Ovary (tissue), 3 donors: ENCODE data around the gene TBC1D5.
"Not testable (repeated sequence)": the region's sequence is repeated elsewhere in the genome, so short reads cannot be mapped to it uniquely, and the experiment has no call there.

Experiments used
- POLR2A ChIP-seq: fragments of 450-650 bp; IDR thresholded peaks from one replicate; pipeline ENCODE4 v1.6.1; 2017; ENCODE audit warnings: antibody characterized with exemption, mild to moderate bottlenecking, moderate library complexity
- TF ChIP-seq, protein P1 (sequence below), 3 donors: fragments of 450-650 bp in 2 of 3; fragments of 200-600 bp in 1 of 3; IDR thresholded peaks; one replicate each; pipeline versions ENCODE4 v1.5.1 to v1.8.0; 2016 to 2022; ENCODE audit warnings: antibody characterized with exemption in 3 of 3, mild to moderate bottlenecking in 1 of 3
- donor health status: DM: no; HTN: no; CAD: no.

DNA sequence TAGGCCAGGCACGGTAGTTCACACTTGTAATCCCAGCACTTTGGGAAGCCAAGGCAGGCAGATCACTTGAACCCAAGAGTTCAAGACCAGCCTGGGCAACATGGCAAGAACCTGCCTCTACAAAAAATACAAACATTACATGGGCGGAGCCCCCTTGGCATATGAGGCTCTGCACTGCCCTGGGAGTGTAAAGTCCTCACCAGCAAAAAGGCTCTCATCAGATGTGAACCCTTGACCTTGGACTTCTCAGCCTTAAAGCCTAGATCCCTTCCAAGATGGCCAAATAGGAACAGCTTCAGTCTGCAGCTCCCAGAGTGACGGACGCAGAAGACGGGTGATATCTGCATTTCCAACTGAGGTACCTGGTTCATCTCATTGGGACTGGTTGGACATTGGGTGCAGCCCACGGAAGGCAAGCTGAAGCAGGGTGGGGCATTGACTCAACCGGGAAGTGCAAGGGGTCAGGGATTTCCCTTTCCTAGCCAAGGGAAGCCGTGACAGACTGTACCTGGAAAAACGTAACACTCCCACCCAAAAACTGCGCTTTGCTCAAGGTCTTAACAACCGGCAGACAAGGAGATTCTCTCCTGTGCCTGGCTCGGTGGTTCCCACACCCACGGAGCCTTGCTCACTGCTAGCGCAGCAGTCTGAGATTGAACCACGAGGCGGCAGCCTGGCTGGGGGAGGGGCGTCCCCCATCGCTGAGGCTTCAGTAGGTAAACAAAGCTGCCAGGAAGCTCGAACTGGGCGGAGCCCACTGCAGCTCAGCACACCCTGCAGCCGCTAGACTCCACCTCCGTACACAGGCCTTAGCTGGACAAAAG, 49.4 kb downstream of the TBC1D5 start:
- TF ChIP-seq, protein P1, sequence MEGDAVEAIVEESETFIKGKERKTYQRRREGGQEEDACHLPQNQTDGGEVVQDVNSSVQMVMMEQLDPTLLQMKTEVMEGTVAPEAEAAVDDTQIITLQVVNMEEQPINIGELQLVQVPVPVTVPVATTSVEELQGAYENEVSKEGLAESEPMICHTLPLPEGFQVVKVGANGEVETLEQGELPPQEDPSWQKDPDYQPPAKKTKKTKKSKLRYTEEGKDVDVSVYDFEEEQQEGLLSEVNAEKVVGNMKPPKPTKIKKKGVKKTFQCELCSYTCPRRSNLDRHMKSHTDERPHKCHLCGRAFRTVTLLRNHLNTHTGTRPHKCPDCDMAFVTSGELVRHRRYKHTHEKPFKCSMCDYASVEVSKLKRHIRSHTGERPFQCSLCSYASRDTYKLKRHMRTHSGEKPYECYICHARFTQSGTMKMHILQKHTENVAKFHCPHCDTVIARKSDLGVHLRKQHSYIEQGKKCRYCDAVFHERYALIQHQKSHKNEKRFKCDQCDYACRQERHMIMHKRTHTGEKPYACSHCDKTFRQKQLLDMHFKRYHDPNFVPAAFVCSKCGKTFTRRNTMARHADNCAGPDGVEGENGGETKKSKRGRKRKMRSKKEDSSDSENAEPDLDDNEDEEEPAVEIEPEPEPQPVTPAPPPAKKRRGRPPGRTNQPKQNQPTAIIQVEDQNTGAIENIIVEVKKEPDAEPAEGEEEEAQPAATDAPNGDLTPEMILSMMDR (IDR thresholded peaks at IDR 0.05) = not testable (repeated sequence)
- not testable (repeated sequence) for TF ChIP-seq POLR2A
